B cell (primary cell): ENCODE results near the gene CREG1.

Source experiments
- CTCF ChIP-seq: fragments of 200-600 bp; IDR thresholded peaks from one replicate; pipeline ENCODE4 v1.8.0; 2022; ENCODE audit warnings: antibody characterized with exemption, mild to moderate bottlenecking
- EZH2 ChIP-seq: IDR thresholded peaks from 2 replicates; pipeline ENCODE4 v1.6.1; 2012; ENCODE audit warnings: borderline replicate concordance, low read depth, mild to moderate bottlenecking, moderate library complexity, low read length; ENCODE audit not compliant: insufficient read depth, poor library complexity, severe bottlenecking

- TF ChIP-seq CTCF: no peak
- no peak for TF ChIP-seq EZH2
Measured at GRCh38 chr1:167514288-167514687, 39.3 kb downstream of the CREG1 start.
